Measurements from ENCODE around the gene ALDH1A3. TPM values are rescaled to one million over a fixed set of nuclear protein-coding genes. Genes with fewer than 3 reads are reported as not detected.

Gene ALDH1A3
- total and polyA plus RNA-seq, 2 of the 13 experiments (the other 11 are each of a cell fraction or from before 2014, with no cell fraction given), result not detected

DNA sequence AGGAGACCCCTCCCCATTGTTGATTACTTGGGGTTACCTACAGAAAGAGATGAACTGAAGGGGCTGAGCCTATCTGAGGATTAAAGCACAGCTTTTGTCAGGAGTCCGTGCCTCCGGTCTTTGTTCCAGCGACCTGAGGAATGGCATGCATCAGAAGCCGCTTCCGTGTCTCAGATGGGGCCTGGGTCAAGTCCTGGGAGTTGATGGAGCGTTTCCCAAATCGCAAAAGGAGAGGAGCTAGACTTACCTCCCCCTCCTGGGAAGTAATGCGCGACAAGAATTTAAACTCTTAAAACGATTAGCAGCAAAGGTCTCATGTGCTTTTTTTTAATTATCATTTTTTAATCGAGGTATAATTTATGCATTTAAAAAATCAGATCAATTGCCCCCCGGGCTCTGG is 983 bp upstream of the ALDH1A3 start:
- DNase-seq (ENCODE audit: low spot score), result no peak
- TF ChIP-seq PCBP2 (optimal IDR thresholded peaks at IDR 0.05; ENCODE audit: low read depth, low read length, poor library complexity, severe bottlenecking) (no peak), ZNF567 (CRISPR knock-in tag; IDR thresholded peaks at IDR 0.05; ENCODE audit: borderline replicate concordance) (no peak), ZNF652 (CRISPR knock-in tag; IDR thresholded peaks at IDR 0.05; ENCODE audit: borderline replicate concordance, low read depth) (no peak), RBM39 (IDR thresholded peaks at IDR 0.05; ENCODE audit: low read depth, low read length, poor library complexity, severe bottlenecking) (no peak), KDM6A (CRISPR knock-in tag; IDR thresholded peaks at IDR 0.05; ENCODE audit: low read depth) (no peak), ZNF7 (CRISPR knock-in tag; IDR thresholded peaks at IDR 0.05) (no peak), ZNF234 (CRISPR knock-in tag; conservative IDR thresholded peaks at IDR 0.05) (no peak), KAT8 (CRISPR knock-in tag; IDR thresholded peaks at IDR 0.05) (no peak), SPEN (CRISPR knock-in tag; IDR thresholded peaks at IDR 0.05; ENCODE audit: low read depth) (no peak), SAFB2 (CRISPR knock-in tag; IDR thresholded peaks at IDR 0.05; ENCODE audit: borderline replicate concordance, low read depth) (no peak), TSC22D2 (CRISPR knock-in tag; IDR thresholded peaks at IDR 0.05; ENCODE audit: borderline replicate concordance) (no peak), ZNF263 (CRISPR knock-in tag; IDR thresholded peaks at IDR 0.05) (no peak), ZNF251 (CRISPR knock-in tag; IDR thresholded peaks at IDR 0.05) (no peak), MIER3 (CRISPR knock-in tag; IDR thresholded peaks at IDR 0.05; ENCODE audit: borderline replicate concordance) (no peak)
- TF ChIP-seq, protein P1, sequence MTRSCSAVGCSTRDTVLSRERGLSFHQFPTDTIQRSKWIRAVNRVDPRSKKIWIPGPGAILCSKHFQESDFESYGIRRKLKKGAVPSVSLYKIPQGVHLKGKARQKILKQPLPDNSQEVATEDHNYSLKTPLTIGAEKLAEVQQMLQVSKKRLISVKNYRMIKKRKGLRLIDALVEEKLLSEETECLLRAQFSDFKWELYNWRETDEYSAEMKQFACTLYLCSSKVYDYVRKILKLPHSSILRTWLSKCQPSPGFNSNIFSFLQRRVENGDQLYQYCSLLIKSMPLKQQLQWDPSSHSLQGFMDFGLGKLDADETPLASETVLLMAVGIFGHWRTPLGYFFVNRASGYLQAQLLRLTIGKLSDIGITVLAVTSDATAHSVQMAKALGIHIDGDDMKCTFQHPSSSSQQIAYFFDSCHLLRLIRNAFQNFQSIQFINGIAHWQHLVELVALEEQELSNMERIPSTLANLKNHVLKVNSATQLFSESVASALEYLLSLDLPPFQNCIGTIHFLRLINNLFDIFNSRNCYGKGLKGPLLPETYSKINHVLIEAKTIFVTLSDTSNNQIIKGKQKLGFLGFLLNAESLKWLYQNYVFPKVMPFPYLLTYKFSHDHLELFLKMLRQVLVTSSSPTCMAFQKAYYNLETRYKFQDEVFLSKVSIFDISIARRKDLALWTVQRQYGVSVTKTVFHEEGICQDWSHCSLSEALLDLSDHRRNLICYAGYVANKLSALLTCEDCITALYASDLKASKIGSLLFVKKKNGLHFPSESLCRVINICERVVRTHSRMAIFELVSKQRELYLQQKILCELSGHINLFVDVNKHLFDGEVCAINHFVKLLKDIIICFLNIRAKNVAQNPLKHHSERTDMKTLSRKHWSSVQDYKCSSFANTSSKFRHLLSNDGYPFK (CRISPR knock-in tag; IDR thresholded peaks at IDR 0.05; ENCODE audit: borderline replicate concordance), result no peak
- TF ChIP-seq, protein P2, sequence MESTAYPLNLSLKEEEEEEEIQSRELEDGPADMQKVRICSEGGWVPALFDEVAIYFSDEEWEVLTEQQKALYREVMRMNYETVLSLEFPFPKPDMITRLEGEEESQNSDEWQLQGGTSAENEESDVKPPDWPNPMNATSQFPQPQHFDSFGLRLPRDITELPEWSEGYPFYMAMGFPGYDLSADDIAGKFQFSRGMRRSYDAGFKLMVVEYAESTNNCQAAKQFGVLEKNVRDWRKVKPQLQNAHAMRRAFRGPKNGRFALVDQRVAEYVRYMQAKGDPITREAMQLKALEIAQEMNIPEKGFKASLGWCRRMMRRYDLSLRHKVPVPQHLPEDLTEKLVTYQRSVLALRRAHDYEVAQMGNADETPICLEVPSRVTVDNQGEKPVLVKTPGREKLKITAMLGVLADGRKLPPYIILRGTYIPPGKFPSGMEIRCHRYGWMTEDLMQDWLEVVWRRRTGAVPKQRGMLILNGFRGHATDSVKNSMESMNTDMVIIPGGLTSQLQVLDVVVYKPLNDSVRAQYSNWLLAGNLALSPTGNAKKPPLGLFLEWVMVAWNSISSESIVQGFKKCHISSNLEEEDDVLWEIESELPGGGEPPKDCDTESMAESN (CRISPR knock-in tag; conservative IDR thresholded peaks at IDR 0.05), result no peak
- H3K36me3 ChIP-seq (replicated peaks in 1 of 2; ENCODE audit: control insufficient read depth in 1 of 2, insufficient read depth in 2 of 2, low read length in 2 of 2), result no peaks in the 10 kb centered on the region
- in situ Hi-C loops (cut with HindIII; ENCODE audit: extremely low pct_ligation_motif_present, low pct_unique_long_range_greater_than_20kb) (no loop called here), intact Hi-C loops (cut with micrococcal nuclease; ENCODE audit: unreplicated experiment) (no loop called here)
- POLR2A ChIA-PET, result no interaction called here
- no peaks in the 10 kb centered on the region for H3K4me1 ChIP-seq (ENCODE audit: insufficient read depth, low read length)
- H3K4me2 ChIP-seq (ENCODE audit: low read depth, low read length), result no peak overlapping the region
- 60% methylated on average over 12 of the region's 12 CpGs for WGBS (ENCODE audit: low lambda C conversion rate)
- H3K27ac ChIP-seq (ENCODE audit: extremely low read length, insufficient read depth, low read length), result no peak overlapping the region
- no TSS peak for BruUV-seq (replicated peaks)
- no peak overlapping the region for H3K9ac ChIP-seq (ENCODE audit: insufficient read depth, low read depth, low read length)
- ATAC-seq, result no peak
- H3K9me3 ChIP-seq (ENCODE audit: low read length), result no peaks in the 10 kb centered on the region
- H2AFZ ChIP-seq (ENCODE audit: low read length), result no peak overlapping the region
- FAIRE-seq, result no peak
- H3K79me2 ChIP-seq (ENCODE audit: insufficient read depth, low read length), result no peaks in the 10 kb centered on the region
- H3K4me3 ChIP-seq (replicated peaks in 1 of 3; ENCODE audit: insufficient read depth in 1 of 3, low read depth in 2 of 3, low read length in 3 of 3), result no peak overlapping the region; a peak in 1 of 6 replicates
- H4K20me1 ChIP-seq (ENCODE audit: insufficient read depth, low read length), result no peaks in the 10 kb centered on the region
- CTCF ChIA-PET (ENCODE audit: low intra/inter-chr PET ratio, low total read pairs), result no interaction called here
- peaks cover 3 to 51% of the 10 kb centered on the region in 2 experiments; a peak in 4 of 5 replicates for H3K27me3 ChIP-seq (ENCODE audit: control insufficient read depth in 1 of 2, insufficient read depth in 2 of 2, low read length in 2 of 2)
